HepG2 (cell line): ENCODE measurements around the gene RPRD1A. TPM values are rescaled to one million over a fixed set of nuclear protein-coding genes. Genes with fewer than 3 reads are reported as not detected.
A peak's percentile ranks its signal among the peaks of the same experiment; 100 is the strongest.

Experiments
- CBX2 ChIP-seq, 2 experiments: fragments of 200-600 bp in 1 of 2; sonication (generic); formaldehyde crosslinking in 1 of 2; IDR thresholded peaks; 2 replicates each; pipeline versions ENCODE4 v1.7.0 to v1.8.1; 2018 to 2022; ENCODE audit warnings: low read depth in 2 of 2, low read length in 1 of 2, mild to moderate bottlenecking in 1 of 2, missing genetic modification reagents in 1 of 2
- CCDC6 ChIP-seq: sonication (generic); formaldehyde crosslinking; IDR thresholded peaks from 2 replicates; pipeline ENCODE4 v1.8.1; 2022; ENCODE audit warnings: mild to moderate bottlenecking, missing genetic modification reagents, moderate library complexity
- HDAC2 ChIP-seq: sonication (generic); formaldehyde crosslinking; IDR thresholded peaks from 2 replicates; pipeline ENCODE4 v1.4.0; 2020; ENCODE audit warnings: missing genetic modification reagents
- HOXD1 ChIP-seq: sonication (generic); formaldehyde crosslinking; IDR thresholded peaks from 2 replicates; pipeline ENCODE4 v1.5.0; 2020; ENCODE audit warnings: missing genetic modification reagents
- JUNB ChIP-seq: sonication (generic); formaldehyde crosslinking; IDR thresholded peaks from 2 replicates; pipeline ENCODE4 v1.8.0; 2022; ENCODE audit warnings: missing genetic modification reagents, mild to moderate bottlenecking, borderline replicate concordance
- MTA3 ChIP-seq: sonication (generic); formaldehyde crosslinking; IDR thresholded peaks from 2 replicates; pipeline ENCODE4 v1.4.0; 2020; ENCODE audit warnings: missing genetic modification reagents
- NBN ChIP-seq: fragments of 450-650 bp; conservative IDR thresholded peaks from 2 replicates; pipeline ENCODE4 v1.6.1; 2017
- NCOA5 ChIP-seq: sonication (generic); formaldehyde crosslinking; IDR thresholded peaks from 2 replicates; pipeline ENCODE4 v1.4.0; 2020; ENCODE audit warnings: missing genetic modification reagents
- PLRG1 ChIP-seq: fragments of 450-650 bp; conservative IDR thresholded peaks from 2 replicates; pipeline ENCODE4 v1.6.1; 2016
- RBAK ChIP-seq: sonication (generic); formaldehyde crosslinking; IDR thresholded peaks from 2 replicates; pipeline ENCODE4 v1.5.1; 2020; ENCODE audit warnings: mild to moderate bottlenecking, missing genetic modification reagents
- SAFB2 ChIP-seq: sonication (generic); formaldehyde crosslinking; IDR thresholded peaks from 2 replicates; pipeline ENCODE4 v1.5.1; 2020; ENCODE audit warnings: missing genetic modification reagents, low read depth, mild to moderate bottlenecking, borderline replicate concordance
- SATB2 ChIP-seq: sonication (generic); formaldehyde crosslinking; IDR thresholded peaks from 2 replicates; pipeline ENCODE4 v1.5.0; 2020; ENCODE audit warnings: missing genetic modification reagents
- SUZ12 ChIP-seq: fragments of 150-350 bp; IDR thresholded peaks from 2 replicates; pipeline ENCODE4 v1.6.1; 2014; ENCODE audit warnings: low read depth, low read length
- ZNF160 ChIP-seq: sonication (generic); formaldehyde crosslinking; IDR thresholded peaks from 2 replicates; pipeline ENCODE4 v1.8.0; 2022; ENCODE audit warnings: mild to moderate bottlenecking, inconsistent platforms, missing genetic modification reagents
- ZNF17 ChIP-seq: sonication (generic); formaldehyde crosslinking; IDR thresholded peaks from 2 replicates; pipeline ENCODE4 v1.5.0; 2020; ENCODE audit warnings: mild to moderate bottlenecking, missing genetic modification reagents
- ZNF180 ChIP-seq: sonication (generic); formaldehyde crosslinking; IDR thresholded peaks from 2 replicates; pipeline ENCODE4 v1.4.0; 2020; ENCODE audit warnings: low read depth, missing genetic modification reagents, borderline replicate concordance
- ZNF557 ChIP-seq: sonication (generic); formaldehyde crosslinking; IDR thresholded peaks from 2 replicates; pipeline ENCODE4 v1.4.0; 2020; ENCODE audit warnings: missing genetic modification reagents
- ZNF598 ChIP-seq: sonication (generic); formaldehyde crosslinking; IDR thresholded peaks from 2 replicates; pipeline ENCODE4 v1.5.1; 2020; ENCODE audit warnings: mild to moderate bottlenecking, missing genetic modification reagents, borderline replicate concordance
- ZNF619 ChIP-seq: sonication (generic); formaldehyde crosslinking; IDR thresholded peaks from 2 replicates; pipeline ENCODE4 v1.4.0; 2020; ENCODE audit warnings: mild to moderate bottlenecking, missing genetic modification reagents
- ZNF781 ChIP-seq: sonication (generic); formaldehyde crosslinking; IDR thresholded peaks from 2 replicates; pipeline ENCODE4 v1.5.1; 2020; ENCODE audit warnings: borderline replicate concordance, mild to moderate bottlenecking, missing genetic modification reagents; ENCODE audit errors: not compliant biosample characterization
- polyA plus RNA-seq, 8 experiments: library from polyadenylated mRNA; depleted of rRNA in 3 of 8; stranded (reverse) in 7 of 8; unstranded in 1 of 8; fragments of >200 nt; fragmentation: Illumina TruSeq in 4 of 8; extraction: Trizol in 4 of 8; gene quantifications; 2 replicates each; pipeline versions ENCODE4 v1.2.1 to v1.2.3, GENCODE V29; 2011 to 2016; ENCODE audit warnings: low read depth in 4 of 8, missing spikeins in 1 of 8, mixed read lengths in 1 of 8; ENCODE audit not compliant: insufficient read depth in 1 of 8
- total RNA-seq, 5 experiments: library from RNA; depleted of rRNA; stranded (reverse); fragments of >200 nt; fragmentation: Illumina TruSeq; extraction: Trizol; gene quantifications; 2 replicates each; pipeline ENCODE4 v1.2.3, GENCODE V29; 2016; ENCODE audit warnings: low read depth in 1 of 5
- TF ChIP-seq, protein P1 (sequence below): sonication (generic); formaldehyde crosslinking; IDR thresholded peaks from 2 replicates; pipeline ENCODE4 v1.8.0; 2022; ENCODE audit warnings: missing genetic modification reagents, mild to moderate bottlenecking, moderate library complexity, borderline replicate concordance
- TF ChIP-seq, protein P2 (sequence below): sonication (generic); formaldehyde crosslinking; IDR thresholded peaks from 2 replicates; pipeline ENCODE4 v1.4.0; 2020; ENCODE audit warnings: missing genetic modification reagents, mild to moderate bottlenecking, borderline replicate concordance
- TF ChIP-seq, protein P3 (sequence below): fragments of 450-650 bp; IDR thresholded peaks from 2 replicates; pipeline ENCODE4 v1.6.1; 2017
- TF ChIP-seq, protein P4 (sequence below): sonication (generic); formaldehyde crosslinking; conservative IDR thresholded peaks from 2 replicates; pipeline ENCODE4 v1.8.0; 2022; ENCODE audit warnings: mild to moderate bottlenecking, moderate library complexity, missing genetic modification reagents

The RPRD1A gene
- total and polyA plus RNA-seq, 2 of the 13 experiments (the other 11 are each of a cell fraction or from before 2014, with no cell fraction given): 42.5 to 78.2 TPM

DNA sequence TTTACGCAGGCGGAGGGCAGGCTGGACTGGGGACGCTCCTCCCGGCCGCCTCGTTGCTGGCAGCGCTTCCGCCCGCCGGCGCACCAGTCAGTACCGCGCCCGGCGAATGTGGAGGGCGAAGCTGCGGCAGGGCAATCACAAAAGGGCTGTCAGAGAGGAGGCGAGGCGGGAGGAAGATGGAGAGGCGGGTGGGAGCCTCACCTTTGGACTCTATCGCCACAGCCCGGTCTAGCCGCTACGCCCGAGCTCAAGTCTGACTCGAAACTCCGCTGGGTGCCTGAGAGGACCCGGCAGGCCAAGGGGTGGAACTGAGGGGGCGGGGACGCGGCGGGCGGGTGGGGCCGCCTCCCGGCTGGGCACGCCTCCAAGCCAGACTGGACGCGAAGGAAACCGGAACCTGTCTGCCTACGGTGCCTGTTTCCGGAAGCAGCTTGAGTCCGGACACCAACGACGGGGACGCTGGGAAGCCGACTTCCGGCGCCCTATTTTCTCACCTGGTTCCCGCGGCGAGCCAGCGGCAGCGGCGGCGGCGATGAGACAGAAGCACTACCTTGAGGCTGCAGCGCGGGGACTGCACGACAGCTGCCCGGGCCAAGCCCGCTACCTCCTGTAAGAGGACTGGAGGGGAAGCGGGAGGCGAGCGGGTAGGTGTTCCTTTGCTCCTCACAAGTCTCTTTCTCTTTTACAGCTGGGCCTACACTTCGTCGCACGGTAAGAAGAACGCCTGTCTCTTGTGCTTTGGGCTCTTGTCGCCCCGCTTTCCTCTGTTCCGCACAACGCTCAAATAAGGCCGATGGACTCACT lies 95.0 kb downstream of the RPRD1A start, which contains the start of gene RMP24 (continued):
- TF ChIP-seq, protein P1, sequence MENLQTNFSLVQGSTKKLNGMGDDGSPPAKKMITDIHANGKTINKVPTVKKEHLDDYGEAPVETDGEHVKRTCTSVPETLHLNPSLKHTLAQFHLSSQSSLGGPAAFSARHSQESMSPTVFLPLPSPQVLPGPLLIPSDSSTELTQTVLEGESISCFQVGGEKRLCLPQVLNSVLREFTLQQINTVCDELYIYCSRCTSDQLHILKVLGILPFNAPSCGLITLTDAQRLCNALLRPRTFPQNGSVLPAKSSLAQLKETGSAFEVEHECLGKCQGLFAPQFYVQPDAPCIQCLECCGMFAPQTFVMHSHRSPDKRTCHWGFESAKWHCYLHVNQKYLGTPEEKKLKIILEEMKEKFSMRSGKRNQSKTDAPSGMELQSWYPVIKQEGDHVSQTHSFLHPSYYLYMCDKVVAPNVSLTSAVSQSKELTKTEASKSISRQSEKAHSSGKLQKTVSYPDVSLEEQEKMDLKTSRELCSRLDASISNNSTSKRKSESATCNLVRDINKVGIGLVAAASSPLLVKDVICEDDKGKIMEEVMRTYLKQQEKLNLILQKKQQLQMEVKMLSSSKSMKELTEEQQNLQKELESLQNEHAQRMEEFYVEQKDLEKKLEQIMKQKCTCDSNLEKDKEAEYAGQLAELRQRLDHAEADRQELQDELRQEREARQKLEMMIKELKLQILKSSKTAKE (CRISPR knock-in tag): peak; percentile 61; the same call in 1 of the 2 replicates
- TF ChIP-seq, protein P2, sequence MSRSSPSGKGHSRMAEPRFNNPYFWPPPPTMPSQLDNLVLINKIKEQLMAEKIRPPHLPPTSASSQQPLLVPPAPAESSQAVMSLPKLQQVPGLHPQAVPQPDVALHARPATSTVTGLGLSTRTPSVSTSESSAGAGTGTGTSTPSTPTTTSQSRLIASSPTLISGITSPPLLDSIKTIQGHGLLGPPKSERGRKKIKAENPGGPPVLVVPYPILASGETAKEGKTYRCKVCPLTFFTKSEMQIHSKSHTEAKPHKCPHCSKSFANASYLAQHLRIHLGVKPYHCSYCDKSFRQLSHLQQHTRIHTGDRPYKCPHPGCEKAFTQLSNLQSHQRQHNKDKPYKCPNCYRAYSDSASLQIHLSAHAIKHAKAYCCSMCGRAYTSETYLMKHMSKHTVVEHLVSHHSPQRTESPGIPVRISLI (CRISPR knock-in tag): peak; percentile 64; the same call in 1 of the 2 replicates
- no peak for TF ChIP-seq MTA3 (CRISPR knock-in tag)
- TF ChIP-seq NCOA5 (CRISPR knock-in tag): no peak
- no peak for TF ChIP-seq RBAK (CRISPR knock-in tag)
- no peak for TF ChIP-seq CBX2 (IDR thresholded peaks at IDR 0.05; ENCODE audit: low read depth, low read length)
- no peak for TF ChIP-seq CBX2 (CRISPR knock-in tag; IDR thresholded peaks at IDR 0.05; ENCODE audit: low read depth)
- TF ChIP-seq ZNF781 (CRISPR knock-in tag): no peak
- peak; percentile 63; the same call in 1 of the 2 replicates for TF ChIP-seq HDAC2
- TF ChIP-seq ZNF17 (CRISPR knock-in tag): no peak
- TF ChIP-seq HOXD1 (CRISPR knock-in tag): no peak; the same call in 1 of the 2 replicates
- TF ChIP-seq SUZ12: no peak
- 0 out of 2 replicates have a peak, but pooled peaks have one; percentile 29 for TF ChIP-seq ZNF598 (CRISPR knock-in tag)
- no peak for TF ChIP-seq NBN
- TF ChIP-seq CCDC6 (CRISPR knock-in tag): peak; percentile 85
- peak; percentile 59; the same call in 1 of the 2 replicates for TF ChIP-seq ZNF619
- TF ChIP-seq, protein P3, sequence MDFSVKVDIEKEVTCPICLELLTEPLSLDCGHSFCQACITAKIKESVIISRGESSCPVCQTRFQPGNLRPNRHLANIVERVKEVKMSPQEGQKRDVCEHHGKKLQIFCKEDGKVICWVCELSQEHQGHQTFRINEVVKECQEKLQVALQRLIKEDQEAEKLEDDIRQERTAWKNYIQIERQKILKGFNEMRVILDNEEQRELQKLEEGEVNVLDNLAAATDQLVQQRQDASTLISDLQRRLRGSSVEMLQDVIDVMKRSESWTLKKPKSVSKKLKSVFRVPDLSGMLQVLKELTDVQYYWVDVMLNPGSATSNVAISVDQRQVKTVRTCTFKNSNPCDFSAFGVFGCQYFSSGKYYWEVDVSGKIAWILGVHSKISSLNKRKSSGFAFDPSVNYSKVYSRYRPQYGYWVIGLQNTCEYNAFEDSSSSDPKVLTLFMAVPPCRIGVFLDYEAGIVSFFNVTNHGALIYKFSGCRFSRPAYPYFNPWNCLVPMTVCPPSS: no peak
- no peak for TF ChIP-seq SATB2 (CRISPR knock-in tag)
- TF ChIP-seq, protein P4, sequence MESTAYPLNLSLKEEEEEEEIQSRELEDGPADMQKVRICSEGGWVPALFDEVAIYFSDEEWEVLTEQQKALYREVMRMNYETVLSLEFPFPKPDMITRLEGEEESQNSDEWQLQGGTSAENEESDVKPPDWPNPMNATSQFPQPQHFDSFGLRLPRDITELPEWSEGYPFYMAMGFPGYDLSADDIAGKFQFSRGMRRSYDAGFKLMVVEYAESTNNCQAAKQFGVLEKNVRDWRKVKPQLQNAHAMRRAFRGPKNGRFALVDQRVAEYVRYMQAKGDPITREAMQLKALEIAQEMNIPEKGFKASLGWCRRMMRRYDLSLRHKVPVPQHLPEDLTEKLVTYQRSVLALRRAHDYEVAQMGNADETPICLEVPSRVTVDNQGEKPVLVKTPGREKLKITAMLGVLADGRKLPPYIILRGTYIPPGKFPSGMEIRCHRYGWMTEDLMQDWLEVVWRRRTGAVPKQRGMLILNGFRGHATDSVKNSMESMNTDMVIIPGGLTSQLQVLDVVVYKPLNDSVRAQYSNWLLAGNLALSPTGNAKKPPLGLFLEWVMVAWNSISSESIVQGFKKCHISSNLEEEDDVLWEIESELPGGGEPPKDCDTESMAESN (CRISPR knock-in tag): peak; percentile 48; the same call in 1 of the 2 replicates
- TF ChIP-seq ZNF557: no peak; the same call in 1 of the 2 replicates
- TF ChIP-seq JUNB (CRISPR knock-in tag): no peak
- TF ChIP-seq SAFB2 (CRISPR knock-in tag): peak; percentile 67; the same call in 1 of the 2 replicates
- no peak for TF ChIP-seq PLRG1
- peak; percentile 19; the same call in 1 of the 2 replicates for TF ChIP-seq ZNF160
- TF ChIP-seq ZNF180 (CRISPR knock-in tag): no peak
